ENCODE measurements around the gene CTSV. TPM values are rescaled to one million over a fixed set of nuclear protein-coding genes. Genes with fewer than 3 reads are reported as not detected.

CTSV gene
- total RNA-seq, 1 experiment from 2014 or later, result 47.3 TPM

DNA sequence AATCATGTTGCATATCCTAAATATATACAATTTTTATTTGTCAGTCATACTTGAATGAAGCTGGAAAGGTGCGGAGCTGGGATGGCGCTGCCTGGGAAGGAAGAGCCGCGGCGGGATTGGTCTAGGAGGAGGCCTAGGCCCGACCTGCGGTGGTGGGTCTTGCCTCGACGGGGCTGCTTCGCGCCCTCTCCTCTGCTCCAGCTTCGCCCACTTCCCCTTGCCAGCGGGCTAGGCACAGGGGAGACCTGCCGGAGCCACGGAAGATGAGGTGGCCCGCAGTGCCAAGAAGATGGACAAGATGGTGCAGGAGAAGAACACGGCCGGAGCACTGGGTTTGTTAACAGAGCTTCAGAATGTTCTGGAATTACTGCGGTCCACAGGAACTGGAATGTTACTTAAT, 28.5 kb upstream of the CTSV start:
- no peak overlapping the region for H2AFZ ChIP-seq
- intact Hi-C loops (cut with micrococcal nuclease; ENCODE audit: unreplicated experiment), result no loop called here
- no peak for DNase-seq
- no peak for TF ChIP-seq EZH2 (IDR thresholded peaks at IDR 0.05; ENCODE audit: low read depth)
- TF ChIP-seq CTCF (conservative IDR thresholded peaks at IDR 0.05), result no peak
- H3K27ac ChIP-seq, result no peak overlapping the region
- peaks cover 17% of the 10 kb centered on the region for H3F3A ChIP-seq (ENCODE audit: insufficient read depth, low read depth)
- no peak overlapping the region for H3K4me3 ChIP-seq
- peaks cover 28% of the 10 kb centered on the region for H3K4me1 ChIP-seq (replicated peaks; ENCODE audit: insufficient read depth)
- H4K20me1 ChIP-seq (ENCODE audit: insufficient read depth), result no peaks in the 10 kb centered on the region
- no TSS peak for BruUV-seq (replicated peaks)
- no peaks in the 10 kb centered on the region for H3K27me3 ChIP-seq (ENCODE audit: insufficient read depth, low read depth)
- H3K9me2 ChIP-seq (ENCODE audit: insufficient read depth), result no peaks in the 10 kb centered on the region
- ChIA-PET POLR2A (ENCODE audit: unreplicated experiment) (no interaction called here), CTCF (no interaction called here)
- no peaks in the 10 kb centered on the region for H3K9me3 ChIP-seq (ENCODE audit: insufficient read depth, low read depth)
- no peaks in the 10 kb centered on the region for H3K36me3 ChIP-seq (ENCODE audit: low read depth)
- H3K4me2 ChIP-seq, result no peak overlapping the region
- H3K79me2 ChIP-seq (ENCODE audit: low read depth), result no peaks in the 10 kb centered on the region

- intact Hi-C loops (cut with micrococcal nuclease; ENCODE audit: unreplicated experiment), result no loop called here
- H3K36me3 ChIP-seq (ENCODE audit: low read depth), result no peaks in the 10 kb centered on the region
- H3K4me3 ChIP-seq, result no peak overlapping the region
- POLR2A ChIA-PET (ENCODE audit: unreplicated experiment), result interaction anchor here (0.6 kb wide), 1 partner anchor 23 kb away, joined by 33 read pairs; no protein-coding TSS in a partner anchor
- no peaks in the 10 kb centered on the region for H3K9me2 ChIP-seq (ENCODE audit: insufficient read depth)
- TF ChIP-seq CTCF (conservative IDR thresholded peaks at IDR 0.05) (no peak), EZH2 (IDR thresholded peaks at IDR 0.05; ENCODE audit: low read depth) (no peak)
- BruUV-seq (replicated peaks), result no TSS peak
- CTCF ChIA-PET, result no interaction called here
- no peak overlapping the region for H3K4me2 ChIP-seq
- H3K79me2 ChIP-seq (ENCODE audit: low read depth), result no peaks in the 10 kb centered on the region
- H4K20me1 ChIP-seq (ENCODE audit: insufficient read depth), result no peaks in the 10 kb centered on the region
- peaks cover 36% of the 10 kb centered on the region for H3K4me1 ChIP-seq (replicated peaks; ENCODE audit: insufficient read depth)
- H3K27ac ChIP-seq, result no peak overlapping the region; the same call in 1 of the 2 replicates
- H3F3A ChIP-seq (ENCODE audit: insufficient read depth, low read depth), result peaks cover 32% of the 10 kb centered on the region
- H2AFZ ChIP-seq, result no peak overlapping the region
- DNase-seq, result no peak
- no peaks in the 10 kb centered on the region; the same call in 1 of the 2 replicates for H3K9me3 ChIP-seq (ENCODE audit: insufficient read depth, low read depth)
- H3K27me3 ChIP-seq (ENCODE audit: insufficient read depth, low read depth), result no peaks in the 10 kb centered on the region
Observed at GRCh38 chr9:97064176-97064575, 25.2 kb upstream of the CTSV start.

- POLR2A ChIA-PET (ENCODE audit: unreplicated experiment), result no interaction called here
- Histone ChIP-seq H4K20me1 (ENCODE audit: insufficient read depth) (no peaks in the 10 kb centered on the region), H3K4me2 (no peak overlapping the region), H3F3A (ENCODE audit: insufficient read depth, low read depth) (peaks cover 38% of the 10 kb centered on the region), H3K4me3 (no peak overlapping the region), H3K27me3 (ENCODE audit: insufficient read depth, low read depth) (no peaks in the 10 kb centered on the region), H3K4me1 (replicated peaks; ENCODE audit: insufficient read depth) (peaks cover 40% of the 10 kb centered on the region), H2AFZ (no peak overlapping the region), H3K9me3 (ENCODE audit: insufficient read depth, low read depth) (no peaks in the 10 kb centered on the region; the same call in 1 of the 2 replicates), H3K36me3 (ENCODE audit: low read depth) (no peaks in the 10 kb centered on the region), H3K79me2 (ENCODE audit: low read depth) (no peaks in the 10 kb centered on the region), H3K9me2 (ENCODE audit: insufficient read depth) (no peaks in the 10 kb centered on the region), H3K27ac (no peak overlapping the region)
- no peak for DNase-seq
- no peak for TF ChIP-seq EZH2 (IDR thresholded peaks at IDR 0.05; ENCODE audit: low read depth)
- no peak for TF ChIP-seq CTCF (conservative IDR thresholded peaks at IDR 0.05)
- CTCF ChIA-PET, result no interaction called here
- intact Hi-C loops (cut with micrococcal nuclease; ENCODE audit: unreplicated experiment), result no loop called here
- BruUV-seq (replicated peaks), result no TSS peak
Observed at GRCh38 chr9:97060796-97061195, 21.9 kb upstream of the CTSV start.

Measured in PC-9 (cell line).